WTC11 (cell line): ENCODE results near the gene PLBD2. TPM values are rescaled to one million over a fixed set of nuclear protein-coding genes. Genes with fewer than 3 reads are reported as not detected.

Experiments
- ATAC-seq: fragments of 200-7000 bp; cut with Tn5 transposase; 2 replicates; pipeline ENCODE4 v1.10.0; 2021; ENCODE audit warnings: mild to moderate bottlenecking, moderate library complexity
- CTCF ChIA-PET: fragments of 300-600 bp; sonication (Branson Sonifier 250); formaldehyde crosslinking; loops from one replicate; lab custom pipeline; 2021; ENCODE audit warnings: antibody characterized with exemption; lab: Charles Lee
- POLR2A ChIA-PET: fragments of 350-600 bp; sonication (Branson Sonifier 250); formaldehyde crosslinking; loops from one replicate; lab custom pipeline; 2021; ENCODE audit warnings: antibody characterized with exemption; lab: Charles Lee
- DNase-seq: peaks from one replicate; pipeline ENCODE4 v3.0.0; 2021; ENCODE audit warnings: low spot score
- H3K27ac Mint-ChIP-seq: 2 replicates; pipeline ENCODE4 v1.8.0; 2021; ENCODE audit warnings: mixed read lengths
- H3K27me3 Mint-ChIP-seq: 2 replicates; pipeline ENCODE4 v1.8.0; 2021; ENCODE audit warnings: low read depth, mild to moderate bottlenecking, moderate library complexity, mixed read lengths
- H3K36me3 Mint-ChIP-seq: 2 replicates; pipeline ENCODE4 v1.8.0; 2021; ENCODE audit warnings: mixed read lengths
- H3K4me1 Mint-ChIP-seq: 2 replicates; pipeline ENCODE4 v1.8.0; 2022; ENCODE audit warnings: mixed read lengths
- H3K4me3 Mint-ChIP-seq: 2 replicates; pipeline ENCODE4 v1.8.0; 2021; ENCODE audit warnings: mild to moderate bottlenecking, moderate library complexity, mixed read lengths
- H3K9me3 Mint-ChIP-seq: 2 replicates; pipeline ENCODE4 v1.8.0; 2021; ENCODE audit warnings: mixed read lengths
- ATF3 ChIP-seq: sonication (generic); formaldehyde crosslinking; conservative IDR thresholded peaks from 2 replicates; pipeline ENCODE4 v1.8.1; 2022; ENCODE audit warnings: mild to moderate bottlenecking, missing genetic modification reagents
- CBFB ChIP-seq: sonication (generic); formaldehyde crosslinking; IDR thresholded peaks from 2 replicates; pipeline ENCODE4 v1.8.1; 2022; ENCODE audit warnings: mild to moderate bottlenecking, low read depth, missing genetic modification reagents
- CDX4 ChIP-seq: fragments of 250-450 bp; sonication (Bioruptor Pico); IDR thresholded peaks from 2 replicates; pipeline ENCODE4 v1.9.0; 2021; ENCODE audit warnings: moderate library complexity, mild to moderate bottlenecking, inconsistent platforms, borderline replicate concordance
- CREM ChIP-seq: sonication (generic); formaldehyde crosslinking; IDR thresholded peaks from 2 replicates; pipeline ENCODE4 v1.8.1; 2022; ENCODE audit warnings: mild to moderate bottlenecking, missing genetic modification reagents, moderate library complexity
- E2F4 ChIP-seq: sonication (generic); formaldehyde crosslinking; IDR thresholded peaks from 2 replicates; pipeline ENCODE4 v1.8.1; 2022; ENCODE audit warnings: low read depth, mild to moderate bottlenecking, moderate library complexity, missing genetic modification reagents, borderline replicate concordance
- E2F5 ChIP-seq: sonication (generic); formaldehyde crosslinking; IDR thresholded peaks from 2 replicates; pipeline ENCODE4 v1.8.1; 2022; ENCODE audit warnings: mild to moderate bottlenecking, moderate library complexity, missing genetic modification reagents
- ELF4 ChIP-seq: sonication (generic); formaldehyde crosslinking; IDR thresholded peaks from 2 replicates; pipeline ENCODE4 v1.8.1; 2022; ENCODE audit warnings: low read depth, mild to moderate bottlenecking, moderate library complexity, missing genetic modification reagents
- GABPB1 ChIP-seq: sonication (generic); formaldehyde crosslinking; IDR thresholded peaks from 2 replicates; pipeline ENCODE4 v1.8.1; 2023; ENCODE audit warnings: mild to moderate bottlenecking, missing genetic modification reagents
- GTF2I ChIP-seq: fragments of 250-450 bp; sonication (Bioruptor Pico); conservative IDR thresholded peaks from 2 replicates; pipeline ENCODE4 v1.4.0; 2021; ENCODE audit warnings: mild to moderate bottlenecking
- IRF2 ChIP-seq: sonication (generic); formaldehyde crosslinking; IDR thresholded peaks from 2 replicates; pipeline ENCODE4 v1.8.0; 2022; ENCODE audit warnings: low read depth, missing genetic modification reagents, borderline replicate concordance
- JAZF1 ChIP-seq: fragments of 250-450 bp; sonication (Bioruptor Pico); IDR thresholded peaks from 2 replicates; pipeline ENCODE4 v1.9.0; 2021; ENCODE audit warnings: moderate library complexity, mild to moderate bottlenecking, inconsistent platforms
- NFE2L1 ChIP-seq: sonication (generic); formaldehyde crosslinking; IDR thresholded peaks from 2 replicates; pipeline ENCODE4 v1.8.1; 2023; ENCODE audit warnings: missing genetic modification reagents
- RELA ChIP-seq: sonication (generic); formaldehyde crosslinking; IDR thresholded peaks from 2 replicates; pipeline ENCODE4 v1.8.1; 2022; ENCODE audit warnings: missing genetic modification reagents, mild to moderate bottlenecking, borderline replicate concordance
- SP1 ChIP-seq: sonication (generic); formaldehyde crosslinking; conservative IDR thresholded peaks from 2 replicates; pipeline ENCODE4 v1.8.1; 2022; ENCODE audit warnings: missing genetic modification reagents
- USF1 ChIP-seq: sonication (generic); formaldehyde crosslinking; IDR thresholded peaks from 2 replicates; pipeline ENCODE4 v1.8.0; 2022; ENCODE audit warnings: mild to moderate bottlenecking, missing genetic modification reagents
- ZNF121 ChIP-seq: sonication (generic); formaldehyde crosslinking; IDR thresholded peaks from 2 replicates; pipeline ENCODE4 v1.8.0; 2023; ENCODE audit warnings: missing genetic modification reagents
- ZNF281 ChIP-seq: sonication (generic); formaldehyde crosslinking; IDR thresholded peaks from 2 replicates; pipeline ENCODE4 v1.8.0; 2023; ENCODE audit warnings: mild to moderate bottlenecking, missing genetic modification reagents
- ZNF396 ChIP-seq: fragments of 250-450 bp; sonication (Bioruptor Pico); IDR thresholded peaks from 2 replicates; pipeline ENCODE4 v1.8.0; 2021; ENCODE audit warnings: mild to moderate bottlenecking, moderate library complexity, borderline replicate concordance
- ZNF671 ChIP-seq: fragments of 250-450 bp; sonication (Bioruptor Pico); IDR thresholded peaks from 2 replicates; pipeline ENCODE4 v1.8.0; 2021; ENCODE audit warnings: mild to moderate bottlenecking
- total RNA-seq: library from RNA; stranded (reverse); gene quantifications from 3 replicates; pipeline ENCODE4 v1.2.3, GENCODE V29; 2021
- TF ChIP-seq, protein P1 (sequence below): fragments of 250-450 bp; sonication (Bioruptor Pico); IDR thresholded peaks from 2 replicates; pipeline ENCODE4 v2.1.2; 2022; ENCODE audit warnings: mild to moderate bottlenecking, moderate library complexity
- TF ChIP-seq, protein P2 (sequence below): fragments of 250-450 bp; sonication (Bioruptor Pico); IDR thresholded peaks from 2 replicates; pipeline ENCODE4 v1.9.0; 2021; ENCODE audit warnings: mild to moderate bottlenecking

The PLBD2 gene
- total RNA-seq, 1 experiment from 2014 or later = 34.8 TPM

DNA sequence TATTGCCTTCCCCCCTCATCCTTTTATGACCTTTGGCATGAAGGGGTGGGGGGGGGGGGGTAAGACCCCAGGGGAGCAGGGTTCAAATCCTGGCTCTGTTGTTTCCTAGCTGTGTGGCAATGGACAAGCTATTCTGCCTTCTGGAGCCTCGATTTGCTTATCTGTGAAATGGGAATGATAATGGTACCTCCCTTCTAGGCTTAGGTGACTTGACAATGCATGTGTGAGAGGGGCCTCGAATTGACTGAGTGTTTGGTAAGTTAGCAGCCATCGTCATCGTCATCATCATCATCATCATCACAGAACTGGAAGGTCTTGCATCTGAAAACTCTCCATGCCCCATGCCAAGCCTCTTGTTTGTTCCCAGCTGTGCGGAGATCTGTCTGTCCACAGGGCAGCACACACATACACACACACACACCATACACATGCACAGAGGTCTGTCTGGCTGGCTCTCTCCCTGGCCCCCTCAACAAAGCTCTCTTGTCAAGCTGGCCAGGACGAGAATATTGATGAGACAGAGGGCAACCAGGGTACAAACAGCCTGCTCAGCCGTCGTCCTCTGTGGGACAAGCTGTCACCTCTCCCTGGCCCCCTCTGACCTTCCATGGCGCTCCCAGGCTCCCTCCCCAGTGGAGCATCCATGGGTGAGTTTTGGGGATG lies 51.2 kb downstream of the PLBD2 start:
- ATAC-seq (no peak), DNase-seq (no peak)
- Mint-ChIP-seq H3K9me3 (no peaks in the 10 kb centered on the region), H3K27me3 (no peaks in the 10 kb centered on the region), H3K27ac (no peak overlapping the region), H3K4me3 (no peak overlapping the region), H3K4me1 (peaks cover 14% of the 10 kb centered on the region), H3K36me3 (no peaks in the 10 kb centered on the region)
- CTCF ChIA-PET = interaction anchor here (3.2 kb wide), 1 partner anchor 16 kb away, joined by 19 read pairs; no protein-coding TSS in a partner anchor
- no peak for TF ChIP-seq ELF4
- TF ChIP-seq E2F5 = no peak
- no peak for TF ChIP-seq SP1 (CRISPR knock-in tag)
- no peak for TF ChIP-seq NFE2L1 (CRISPR knock-in tag)
- no peak for TF ChIP-seq ATF3 (CRISPR knock-in tag)
- no peak for TF ChIP-seq ZNF281
- no peak for TF ChIP-seq RELA (CRISPR knock-in tag)
- TF ChIP-seq CBFB (CRISPR knock-in tag) = no peak
- TF ChIP-seq, protein P1, sequence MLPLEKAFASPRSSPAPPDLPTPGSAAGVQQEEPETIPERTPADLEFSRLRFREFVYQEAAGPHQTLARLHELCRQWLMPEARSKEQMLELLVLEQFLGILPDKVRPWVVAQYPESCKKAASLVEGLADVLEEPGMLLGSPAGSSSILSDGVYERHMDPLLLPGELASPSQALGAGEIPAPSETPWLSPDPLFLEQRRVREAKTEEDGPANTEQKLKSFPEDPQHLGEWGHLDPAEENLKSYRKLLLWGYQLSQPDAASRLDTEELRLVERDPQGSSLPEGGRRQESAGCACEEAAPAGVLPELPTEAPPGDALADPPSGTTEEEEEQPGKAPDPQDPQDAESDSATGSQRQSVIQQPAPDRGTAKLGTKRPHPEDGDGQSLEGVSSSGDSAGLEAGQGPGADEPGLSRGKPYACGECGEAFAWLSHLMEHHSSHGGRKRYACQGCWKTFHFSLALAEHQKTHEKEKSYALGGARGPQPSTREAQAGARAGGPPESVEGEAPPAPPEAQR (CRISPR knock-in tag) = no peak
- TF ChIP-seq, protein P2, sequence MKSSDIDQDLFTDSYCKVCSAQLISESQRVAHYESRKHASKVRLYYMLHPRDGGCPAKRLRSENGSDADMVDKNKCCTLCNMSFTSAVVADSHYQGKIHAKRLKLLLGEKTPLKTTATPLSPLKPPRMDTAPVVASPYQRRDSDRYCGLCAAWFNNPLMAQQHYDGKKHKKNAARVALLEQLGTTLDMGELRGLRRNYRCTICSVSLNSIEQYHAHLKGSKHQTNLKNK (CRISPR knock-in tag) = no peak
- POLR2A ChIA-PET = no interaction called here

DNA sequence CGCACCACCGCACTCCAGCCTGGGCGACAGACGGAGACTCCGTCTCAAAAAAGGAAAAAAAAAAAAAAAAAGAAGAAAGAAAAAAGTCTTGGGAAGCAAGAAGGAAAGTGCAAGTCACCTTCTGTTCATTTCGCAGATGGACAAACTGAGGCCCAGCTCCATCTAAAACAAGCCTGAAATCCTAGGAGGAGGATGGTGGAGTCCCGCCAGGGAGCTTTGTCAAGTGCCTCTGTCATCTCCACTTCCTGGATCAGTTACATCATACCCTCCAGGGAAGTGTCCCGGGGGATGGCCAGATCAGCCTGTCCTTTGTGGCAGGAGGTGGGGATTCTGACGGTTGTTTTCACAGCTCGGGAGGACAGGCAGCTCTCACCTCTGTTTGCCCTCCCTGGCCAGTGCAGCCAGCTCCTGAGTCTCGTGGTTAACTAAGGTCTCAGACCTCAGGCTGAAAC lies 55.1 kb downstream of the PLBD2 start:
- Mint-ChIP-seq H3K27me3 (no peaks in the 10 kb centered on the region), H3K27ac (no peak overlapping the region), H3K36me3 (no peaks in the 10 kb centered on the region), H3K4me1 (peaks cover 6% of the 10 kb centered on the region), H3K4me3 (no peak overlapping the region), H3K9me3 (no peaks in the 10 kb centered on the region)
- ChIA-PET CTCF (interaction anchor here (0.7 to 1.8 kb wide), 5 partner anchors 9 to 103 kb away, joined by 3 to 17 read pairs (median 3); partner anchors contain the start of gene SDSL), POLR2A (interaction anchor here (0.7 to 1.0 kb wide), 2 partner anchors 20 to 262 kb away, joined by 3 read pairs; no protein-coding TSS in a partner anchor)
- TF ChIP-seq IRF2 (CRISPR knock-in tag) (no peak), ZNF396 (CRISPR knock-in tag) (no peak), GABPB1 (CRISPR knock-in tag) (peak; percentile 51; the same call in 1 of the 2 replicates), USF1 (CRISPR knock-in tag) (no peak)
- DNase-seq (no peak), ATAC-seq (no peak)

GRCh38 chr12:113414519-113415038 lies 56.2 kb downstream of the PLBD2 start:
- H3K27ac Mint-ChIP-seq = no peak overlapping the region
- POLR2A ChIA-PET = no interaction called here
- CTCF ChIA-PET = interaction anchor here (1.0 to 1.8 kb wide), 3 partner anchors 11 to 47 kb away, joined by 9 to 17 read pairs (median 9); no protein-coding TSS in a partner anchor
- no peaks in the 10 kb centered on the region for H3K27me3 Mint-ChIP-seq
- no peaks in the 10 kb centered on the region for H3K9me3 Mint-ChIP-seq
- H3K4me1 Mint-ChIP-seq = peaks cover 6% of the 10 kb centered on the region
- no peak overlapping the region for H3K4me3 Mint-ChIP-seq
- no peaks in the 10 kb centered on the region for H3K36me3 Mint-ChIP-seq
- ATAC-seq = no peak
- DNase-seq = no peak
- no peak for TF ChIP-seq ZNF396 (CRISPR knock-in tag)
- 0 out of 2 replicates have a peak, but pooled peaks have one; percentile 41 for TF ChIP-seq GTF2I (CRISPR knock-in tag)
- TF ChIP-seq CREM = no peak
- TF ChIP-seq ZNF121 (CRISPR knock-in tag) = 0 out of 2 replicates have a peak, but pooled peaks have one; percentile 5
- no peak for TF ChIP-seq IRF2 (CRISPR knock-in tag)
- TF ChIP-seq JAZF1 (CRISPR knock-in tag) = no peak
- TF ChIP-seq CDX4 (CRISPR knock-in tag) = no peak
- TF ChIP-seq USF1 (CRISPR knock-in tag) = no peak
- no peak for TF ChIP-seq ZNF671 (CRISPR knock-in tag)
- TF ChIP-seq E2F4 (CRISPR knock-in tag) = no peak
